IMR-90 (cell line): ENCODE results near the gene COL11A2. TPM values are rescaled to one million over a fixed set of nuclear protein-coding genes. Genes with fewer than 3 reads are reported as not detected.

ENCODE experiments used
- ATAC-seq: fragments of 200-7000 bp; cut with Tn5 transposase; 2 replicates; pipeline ENCODE4 v1.9.1; 2020; ENCODE audit warnings: low read depth, mild to moderate bottlenecking, moderate library complexity
- BruUV-seq: library from RNA; stranded (reverse); fragments of 400-500 nt; replicated peaks from 2 replicates; lab custom pipeline; 2021; lab: Mats Ljungman, UMichigan
- CTCF ChIA-PET: fragments of 300-600 bp; formaldehyde crosslinking; extraction: SDS; loops from one replicate; lab custom pipeline; 2021; ENCODE audit warnings: antibody characterized with exemption; lab: Yijun Ruan, JAX
- POLR2A ChIA-PET: fragments of 300-600 bp; sonication (Branson Sonifier 250); formaldehyde crosslinking; loops from one replicate; lab custom pipeline; 2022; ENCODE audit warnings: antibody characterized with exemption; ENCODE audit not compliant: unreplicated experiment; lab: Charles Lee
- DNase-seq: peaks from one replicate; pipeline ENCODE4 v3.0.0; 2013
- H2AFZ ChIP-seq: replicated peaks from 2 replicates; pipeline ENCODE3; 2013; ENCODE audit warnings: low read length, mild to moderate bottlenecking; ENCODE audit not compliant: poor library complexity
- H2AK5ac ChIP-seq: 2 replicates; pipeline ENCODE4 v1.6.1; 2013; ENCODE audit warnings: low read depth, low read length, inconsistent platforms
- H2AK9ac ChIP-seq: replicated peaks from 2 replicates; pipeline ENCODE3; 2013; ENCODE audit warnings: mild to moderate bottlenecking, low read depth, low read length, moderate library complexity; ENCODE audit not compliant: poor library complexity
- H2BK120ac ChIP-seq: 2 replicates; pipeline ENCODE4 v1.6.1; 2013; ENCODE audit warnings: low read depth, low read length, inconsistent platforms
- H2BK15ac ChIP-seq: 3 replicates; pipeline ENCODE4 v1.6.1; 2013; ENCODE audit warnings: low read depth, low read length, inconsistent platforms
- H2BK20ac ChIP-seq: 2 replicates; pipeline ENCODE4 v1.6.1; 2013; ENCODE audit warnings: low read depth, mild to moderate bottlenecking, inconsistent platforms, low read length, moderate library complexity
- H2BK5ac ChIP-seq: 2 replicates; pipeline ENCODE4 v1.6.1; 2013; ENCODE audit warnings: mild to moderate bottlenecking, low read depth, low read length, inconsistent platforms; ENCODE audit not compliant: poor library complexity, severe bottlenecking
- H3K14ac ChIP-seq: replicated peaks from 2 replicates; pipeline ENCODE4 v1.6.1; 2013; ENCODE audit warnings: low read depth, low read length, inconsistent platforms
- H3K18ac ChIP-seq: 2 replicates; pipeline ENCODE4 v1.6.1; 2013; ENCODE audit warnings: low read depth, low read length, control low read depth
- H3K23ac ChIP-seq: 2 replicates; pipeline ENCODE4 v1.6.1; 2013; ENCODE audit warnings: low read depth, low read length, inconsistent platforms
- H3K27ac ChIP-seq: 2 replicates; pipeline ENCODE4 v1.5.1; 2013; ENCODE audit warnings: mild to moderate bottlenecking, control low read depth, low read length; ENCODE audit not compliant: insufficient read depth
- H3K27me3 ChIP-seq: 2 replicates; pipeline ENCODE4 v1.6.1; 2013; ENCODE audit warnings: low read length; ENCODE audit not compliant: control insufficient read depth, insufficient read depth
- H3K36me3 ChIP-seq: 2 replicates; pipeline ENCODE4 v1.6.1; 2013; ENCODE audit warnings: low read length, mixed read lengths; ENCODE audit not compliant: control insufficient read depth, insufficient read depth
- H3K4ac ChIP-seq: 2 replicates; pipeline ENCODE4 v1.6.1; 2013; ENCODE audit warnings: low read depth, low read length, inconsistent platforms
- H3K4me1 ChIP-seq: 2 replicates; pipeline ENCODE4 v1.6.1; 2013; ENCODE audit warnings: low read length, mixed read lengths; ENCODE audit not compliant: control insufficient read depth, insufficient read depth
- H3K4me2 ChIP-seq: 2 replicates; pipeline ENCODE4 v1.6.1; 2013; ENCODE audit warnings: low read depth, mild to moderate bottlenecking, control low read depth, low read length, moderate library complexity
- H3K4me3 ChIP-seq: 2 replicates; pipeline ENCODE4 v1.5.1; 2013; ENCODE audit warnings: low read depth, mild to moderate bottlenecking, control low read depth, low read length, moderate library complexity; ENCODE audit not compliant: insufficient read depth
- H3K56ac ChIP-seq: 2 replicates; pipeline ENCODE4 v1.6.1; 2013; ENCODE audit warnings: low read length, inconsistent platforms; ENCODE audit not compliant: insufficient read depth; ENCODE audit errors: extremely low read depth
- H3K79me1 ChIP-seq, 2 experiments: 2 replicates each; pipeline ENCODE4 v1.6.1; 2013; ENCODE audit warnings: low read length in 2 of 2, inconsistent platforms in 1 of 2, low read depth in 1 of 2
- H3K9ac ChIP-seq: 2 replicates; pipeline ENCODE4 v1.6.1; 2013; ENCODE audit warnings: low read depth, low read length, control low read depth
- H3K9me1 ChIP-seq: 2 replicates; pipeline ENCODE4 v1.6.1; 2013; ENCODE audit warnings: low read length, inconsistent platforms; ENCODE audit not compliant: insufficient read depth
- H3K9me3 ChIP-seq: 2 replicates; pipeline ENCODE4 v1.6.1; 2013; ENCODE audit warnings: low read length; ENCODE audit not compliant: control insufficient read depth, insufficient read depth
- H4K20me1 ChIP-seq: 2 replicates; pipeline ENCODE4 v1.6.1; 2013; ENCODE audit warnings: low read length, inconsistent platforms; ENCODE audit not compliant: insufficient read depth
- H4K5ac ChIP-seq: 2 replicates; pipeline ENCODE4 v1.6.1; 2013; ENCODE audit warnings: mild to moderate bottlenecking, low read depth, low read length, control low read depth
- H4K8ac ChIP-seq, 2 experiments: 2 replicates each; pipeline ENCODE4 v1.6.1; 2013; ENCODE audit warnings: low read depth in 2 of 2, low read length in 2 of 2, control low read depth in 1 of 2, inconsistent platforms in 1 of 2
- H4K91ac ChIP-seq: 2 replicates; pipeline ENCODE4 v1.6.1; 2013; ENCODE audit warnings: low read depth, low read length, inconsistent platforms; ENCODE audit not compliant: insufficient read depth
- CHD1 ChIP-seq: IDR thresholded peaks from 2 replicates; pipeline ENCODE4 v1.6.1; 2012; ENCODE audit warnings: low read depth, low read length, improper control_type of control experiment
- CTCF ChIP-seq: conservative IDR thresholded peaks from 2 replicates; pipeline ENCODE4 v1.5.1; 2012; ENCODE audit warnings: mild to moderate bottlenecking, low read depth, low read length, improper control_type of control experiment
- FOS ChIP-seq: fragments of 150-350 bp; IDR thresholded peaks from 2 replicates; pipeline ENCODE4 v1.6.1; 2016; ENCODE audit warnings: low read depth, low read length
- MAFK ChIP-seq: IDR thresholded peaks from 2 replicates; pipeline ENCODE4 v1.6.1; 2012; ENCODE audit warnings: low read depth, low read length, improper control_type of control experiment
- MAZ ChIP-seq: IDR thresholded peaks from 2 replicates; pipeline ENCODE4 v1.6.1; 2012; ENCODE audit warnings: low read depth, mild to moderate bottlenecking, low read length, improper control_type of control experiment, moderate library complexity, borderline replicate concordance
- MXI1 ChIP-seq: IDR thresholded peaks from 2 replicates; pipeline ENCODE4 v1.6.1; 2012; ENCODE audit warnings: low read depth, mild to moderate bottlenecking, low read length, moderate library complexity, borderline replicate concordance
- POLR2A ChIP-seq: IDR thresholded peaks from 2 replicates; pipeline ENCODE4 v1.6.1; 2012; ENCODE audit warnings: mild to moderate bottlenecking, low read depth, low read length
- RCOR1 ChIP-seq: IDR thresholded peaks from 2 replicates; pipeline ENCODE4 v1.6.1; 2012; ENCODE audit warnings: mild to moderate bottlenecking, low read length, improper control_type of control experiment; ENCODE audit not compliant: insufficient replicate concordance
- USF2 ChIP-seq: fragments of 150-350 bp; IDR thresholded peaks from 2 replicates; pipeline ENCODE4 v1.6.1; 2017; ENCODE audit warnings: mild to moderate bottlenecking, antibody characterized with exemption, low read length, low read depth
- WGBS, 2 experiments: methylation state at CpG; one replicate each; pipeline versions ENCODE4 v1.1.5 to v1.1.7; 2013; ENCODE audit warnings: missing lambda C conversion rate in 2 of 2; ENCODE audit not compliant: insufficient read length in 1 of 2; ENCODE audit errors: extremely low coverage in 2 of 2; 5-methylcytosine and 5-hydroxymethylcytosine counted together
- dilution Hi-C: fragments of 300-500 bp; cut with HindIII; formaldehyde crosslinking; loops from one replicate; pipeline ENCODE4 v1.14.3; 2018; ENCODE audit warnings: low sequenced_read_pairs; ENCODE audit not compliant: unreplicated experiment
- in situ Hi-C: fragments of 300-500 bp; cut with MboI; formaldehyde crosslinking; loops from 3 replicates; pipeline ENCODE4 v1.14.3; 2019; ENCODE audit warnings: low sequenced_read_pairs, inconsistent platforms, mixed read lengths
- intact Hi-C: fragments of 100-400 bp; cut with micrococcal nuclease; formaldehyde crosslinking; loops from 2 replicates; pipeline ENCODE4 v1.10.0; 2022
- polyA plus RNA-seq, 3 experiments: library from polyadenylated mRNA; depleted of rRNA; stranded (reverse); fragments of >200 nt; gene quantifications; 2 replicates each; pipeline ENCODE4 v1.2.3, GENCODE V29; 2012; ENCODE audit warnings: low replicate concordance in 1 of 3
- total RNA-seq: library from RNA; depleted of rRNA; stranded (reverse); fragments of >200 nt; gene quantifications from 2 replicates; pipeline ENCODE4 v1.2.3, GENCODE V29; 2012

The COL11A2 gene
- total and polyA plus RNA-seq, 2 of the 4 experiments (the other 2 are of a cell fraction): under 0.01 to 0.38 TPM

GRCh38 chr6:33213989-33214335 lies 21.7 kb upstream of the COL11A2 start:
- POLR2A ChIA-PET: no interaction called here
- H2AK5ac ChIP-seq: no peak overlapping the region; the same call in 1 of the 2 replicates

More at GRCh38 chr6:33213989-33214335, 21.7 kb upstream of the COL11A2 start:
- Histone ChIP-seq H4K20me1 (no peaks in the 10 kb centered on the region), H2AK9ac (peak overlapping the region; percentile 89), H2BK15ac (no peak overlapping the region), H2BK5ac (no peak overlapping the region), H3K9ac (peak overlapping the region; percentile 72), H3K4ac (peak overlapping the region; percentile 67), H2BK120ac (0 out of 2 replicates have a peak overlapping the region, but pooled peaks have one; percentile 33), H3K56ac (no peak overlapping the region), H3K4me1 (peaks cover 2% of the 10 kb centered on the region; the same call in 1 of the 2 replicates), H4K5ac (peak overlapping the region; percentile 72), H3K4me3 (peak overlapping the region; percentile 59), H3K27ac (no peak overlapping the region; the same call in 1 of the 2 replicates), H3K18ac (peak overlapping the region; percentile 46), H3K27me3 (peaks cover 19% of the 10 kb centered on the region), H3K9me1 (no peaks in the 10 kb centered on the region), H3K79me1 (peaks cover 7 to 15% of the 10 kb centered on the region in 2 experiments), H3K14ac (peak overlapping the region; percentile 67; the same call in 1 of the 2 replicates), H4K8ac (peak overlapping the region; percentile 70 to 85; a peak in 3 of 4 replicates), H2BK20ac (no peak overlapping the region), H3K36me3 (peaks cover 20% of the 10 kb centered on the region), H2AFZ (peak overlapping the region; percentile 92), H3K23ac (peak overlapping the region; percentile 82), H3K4me2 (peak overlapping the region; percentile 94), H4K91ac (peak overlapping the region; percentile 53; the same call in 1 of the 2 replicates), H3K9me3 (no peaks in the 10 kb centered on the region)
- intact Hi-C loops: no loop called here
- in situ Hi-C loops: no loop called here
- TF ChIP-seq CHD1: no peak
- TF ChIP-seq MAFK: no peak
- no peak for TF ChIP-seq POLR2A
- no peak for TF ChIP-seq MXI1
- TF ChIP-seq MAZ: no peak
- TF ChIP-seq CTCF: no peak
- TF ChIP-seq RCOR1: no peak
- TF ChIP-seq USF2: no peak
- no peak for TF ChIP-seq FOS
- peak; percentile 9; the same call in 1 of the 2 replicates for ATAC-seq
- 0% methylated on average over 4 of the region's 9 CpGs; no CpG with 5 or more reads in 1 of the 2 experiments for WGBS, 2 experiments
- CTCF ChIA-PET: no interaction called here
- BruUV-seq: no TSS peak
- dilution Hi-C loops: no loop called here
- no peak for DNase-seq
